ENCODE measurements around the gene GRAP. TPM values are rescaled to one million over a fixed set of nuclear protein-coding genes. Genes with fewer than 3 reads are reported as not detected.
"Not testable (repeated sequence)": the region's sequence is repeated elsewhere in the genome, so short reads cannot be mapped to it uniquely, and the experiment has no call there.

The GRAP gene
- total and polyA plus RNA-seq, 9 of the 15 experiments (the other 6 are each of a cell fraction or from before 2014, with no cell fraction given) = 0.07 to 0.41 (median 0.19) TPM; not detected in 5

DNA sequence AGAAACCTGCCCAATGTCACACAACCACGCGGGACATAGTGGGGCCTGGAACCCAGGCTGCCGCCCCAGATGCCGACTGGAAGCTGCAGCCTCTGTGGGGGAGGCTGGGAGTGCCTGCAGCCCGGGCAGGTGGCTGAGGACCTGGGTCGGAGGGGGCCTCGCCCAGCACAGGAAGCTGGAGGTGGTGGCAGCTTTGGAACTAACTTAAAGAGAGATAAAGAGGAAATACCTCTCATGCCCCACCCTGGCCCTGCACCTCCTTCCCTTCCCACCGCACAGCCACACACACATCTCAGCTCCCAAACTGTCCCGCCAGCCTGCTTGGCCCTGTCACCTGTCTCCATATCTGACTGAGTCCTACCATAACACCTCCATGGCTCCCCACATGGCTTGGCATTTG lies 6.4 kb downstream of the GRAP start:
- H4K20me1 ChIP-seq (replicated peaks; ENCODE audit: control insufficient read depth, insufficient read depth, low read length); intact Hi-C loops (cut with micrococcal nuclease); H3K4me1 ChIP-seq (replicated peaks in 1 of 2; ENCODE audit: control insufficient read depth in 2 of 2, insufficient read depth in 2 of 2, low read length in 2 of 2); H3K36me3 ChIP-seq (ENCODE audit: control insufficient read depth, insufficient read depth, low read length); H3K27ac ChIP-seq (ENCODE audit: extremely low read depth, low read depth, low read length); H3K4me3 ChIP-seq; H3K79me2 ChIP-seq (ENCODE audit: control insufficient read depth, insufficient read depth, low read length); POLR2A ChIA-PET; H3K9me3 ChIP-seq (replicated peaks; ENCODE audit: control insufficient read depth, insufficient read depth, low read depth, low read length); H2AFZ ChIP-seq (ENCODE audit: low read depth, low read length); ATAC-seq; in situ Hi-C loops (cut with MboI); BruUV-seq (replicated peaks); DNase-seq (ENCODE audit: extremely low read depth in 1 of 4, low spot score in 3 of 4); H3K4me2 ChIP-seq (ENCODE audit: insufficient read depth, low read length); H3K9ac ChIP-seq (ENCODE audit: insufficient read depth in 1 of 2, low read depth in 2 of 2, low read length in 2 of 2); H3K27me3 ChIP-seq (ENCODE audit: control insufficient read depth in 2 of 2, insufficient read depth in 2 of 2, low read length in 2 of 2); FAIRE-seq; CTCF ChIA-PET (ENCODE audit: low intra/inter-chr PET ratio); H3K9me1 ChIP-seq (ENCODE audit: control insufficient read depth, insufficient read depth, low read length): not testable (repeated sequence)
- WGBS (ENCODE audit: insufficient coverage, low coverage, missing lambda C conversion rate) = no CpG with 5 or more reads among the region's 9 CpGs

DNA sequence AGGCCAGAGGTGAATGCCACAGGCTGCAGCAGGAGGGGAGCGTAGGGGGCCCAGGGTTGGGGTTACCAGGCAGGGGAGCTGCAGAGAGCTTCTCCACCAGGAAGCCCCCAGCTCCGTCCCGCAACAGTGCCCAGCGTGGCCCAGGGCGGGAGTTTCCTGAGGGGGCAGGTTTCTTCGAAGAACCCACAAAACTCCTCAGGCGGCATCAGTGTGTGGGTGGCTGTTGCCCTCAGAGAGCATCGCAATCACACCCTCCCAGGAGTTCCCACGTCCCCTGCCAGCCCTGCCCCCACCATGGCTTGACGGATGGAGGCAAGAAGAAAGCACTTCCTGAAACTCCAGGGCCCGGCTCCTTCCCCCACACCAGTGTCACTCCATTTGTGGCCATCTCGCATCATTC lies 8.0 kb downstream of the GRAP start:
- in situ Hi-C loops (cut with MboI); FAIRE-seq; H3K27ac ChIP-seq (ENCODE audit: extremely low read depth, low read depth, low read length); H3K4me3 ChIP-seq; H3K36me3 ChIP-seq (ENCODE audit: control insufficient read depth, insufficient read depth, low read length); H3K9me3 ChIP-seq (replicated peaks; ENCODE audit: control insufficient read depth, insufficient read depth, low read depth, low read length); CTCF ChIA-PET (ENCODE audit: low intra/inter-chr PET ratio); H4K20me1 ChIP-seq (replicated peaks; ENCODE audit: control insufficient read depth, insufficient read depth, low read length); H2AFZ ChIP-seq (ENCODE audit: low read depth, low read length); H3K4me1 ChIP-seq (replicated peaks in 1 of 2; ENCODE audit: control insufficient read depth in 2 of 2, insufficient read depth in 2 of 2, low read length in 2 of 2); H3K27me3 ChIP-seq (ENCODE audit: control insufficient read depth in 2 of 2, insufficient read depth in 2 of 2, low read length in 2 of 2); BruUV-seq (replicated peaks); intact Hi-C loops (cut with micrococcal nuclease); DNase-seq (ENCODE audit: extremely low read depth in 1 of 4, low spot score in 3 of 4); H3K9me1 ChIP-seq (ENCODE audit: control insufficient read depth, insufficient read depth, low read length); H3K79me2 ChIP-seq (ENCODE audit: control insufficient read depth, insufficient read depth, low read length); H3K4me2 ChIP-seq (ENCODE audit: insufficient read depth, low read length); ATAC-seq; H3K9ac ChIP-seq (ENCODE audit: insufficient read depth in 1 of 2, low read depth in 2 of 2, low read length in 2 of 2); POLR2A ChIA-PET: not testable (repeated sequence)
- WGBS (ENCODE audit: insufficient coverage, low coverage, missing lambda C conversion rate) = no CpG with 5 or more reads among the region's 12 CpGs

DNA sequence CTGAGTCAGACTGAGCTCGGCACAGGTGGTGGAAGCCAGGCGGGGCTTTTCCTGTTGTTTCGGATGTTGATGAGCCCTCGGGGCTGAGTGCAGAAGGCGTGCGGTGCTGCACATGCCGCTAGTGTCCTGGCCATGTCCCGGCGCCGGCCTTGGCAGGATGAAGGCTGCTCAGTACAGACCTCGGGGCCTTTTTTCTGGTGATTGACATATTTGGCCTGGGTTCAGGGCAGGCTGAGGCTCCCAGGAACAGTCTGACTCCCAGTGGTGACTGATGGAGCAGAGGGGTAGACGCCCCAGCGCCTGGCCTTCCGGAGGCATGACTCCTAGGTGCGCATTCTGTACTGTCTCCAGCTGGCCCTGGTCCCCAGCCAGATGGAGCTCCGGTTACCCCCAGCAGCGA lies 8.8 kb downstream of the GRAP start:
- H3K4me3 ChIP-seq; H3K79me2 ChIP-seq (ENCODE audit: control insufficient read depth, insufficient read depth, low read length); H3K36me3 ChIP-seq (ENCODE audit: control insufficient read depth, insufficient read depth, low read length); H3K27me3 ChIP-seq (ENCODE audit: control insufficient read depth in 2 of 2, insufficient read depth in 2 of 2, low read length in 2 of 2); CTCF ChIA-PET (ENCODE audit: low intra/inter-chr PET ratio); H3K9me3 ChIP-seq (replicated peaks; ENCODE audit: control insufficient read depth, insufficient read depth, low read depth, low read length); intact Hi-C loops (cut with micrococcal nuclease); H3K27ac ChIP-seq (ENCODE audit: extremely low read depth, low read depth, low read length); H3K9me1 ChIP-seq (ENCODE audit: control insufficient read depth, insufficient read depth, low read length); BruUV-seq (replicated peaks); H3K4me1 ChIP-seq (replicated peaks in 1 of 2; ENCODE audit: control insufficient read depth in 2 of 2, insufficient read depth in 2 of 2, low read length in 2 of 2); H3K9ac ChIP-seq (ENCODE audit: insufficient read depth in 1 of 2, low read depth in 2 of 2, low read length in 2 of 2); H3K4me2 ChIP-seq (ENCODE audit: insufficient read depth, low read length); DNase-seq (ENCODE audit: extremely low read depth in 1 of 4, low spot score in 3 of 4); POLR2A ChIA-PET; H4K20me1 ChIP-seq (replicated peaks; ENCODE audit: control insufficient read depth, insufficient read depth, low read length); in situ Hi-C loops (cut with MboI); FAIRE-seq; H2AFZ ChIP-seq (ENCODE audit: low read depth, low read length): not testable (repeated sequence)
- ATAC-seq = peak; percentile 85
- no CpG with 5 or more reads among the region's 17 CpGs for WGBS (ENCODE audit: insufficient coverage, low coverage, missing lambda C conversion rate)

DNA sequence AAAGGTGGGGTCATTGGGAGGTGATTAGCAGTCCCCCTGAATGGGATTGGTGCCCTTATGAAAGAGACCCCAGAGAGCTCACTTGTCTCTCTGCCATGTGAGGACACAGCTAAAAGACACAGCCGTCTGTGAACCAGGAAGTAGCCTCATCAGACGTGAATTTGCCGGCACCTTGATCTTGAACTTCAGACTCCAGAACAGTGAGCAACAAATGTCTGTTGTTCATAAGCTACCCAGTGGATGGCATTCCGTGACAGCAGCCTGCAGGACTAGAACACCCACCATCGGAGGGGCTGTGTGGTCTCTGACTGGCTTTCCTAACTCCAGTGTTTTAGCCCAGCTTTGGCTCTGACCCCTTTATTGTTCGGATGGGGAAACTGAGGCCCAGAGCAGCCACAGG lies 9.2 kb downstream of the GRAP start:
- intact Hi-C loops (cut with micrococcal nuclease); H3K36me3 ChIP-seq (ENCODE audit: control insufficient read depth, insufficient read depth, low read length); H3K4me1 ChIP-seq (replicated peaks in 1 of 2; ENCODE audit: control insufficient read depth in 2 of 2, insufficient read depth in 2 of 2, low read length in 2 of 2); H2AFZ ChIP-seq (ENCODE audit: low read depth, low read length); in situ Hi-C loops (cut with MboI); CTCF ChIA-PET (ENCODE audit: low intra/inter-chr PET ratio); H3K27me3 ChIP-seq (ENCODE audit: control insufficient read depth in 2 of 2, insufficient read depth in 2 of 2, low read length in 2 of 2); H3K9me3 ChIP-seq (replicated peaks; ENCODE audit: control insufficient read depth, insufficient read depth, low read depth, low read length); H3K27ac ChIP-seq (ENCODE audit: extremely low read depth, low read depth, low read length); BruUV-seq (replicated peaks); H3K9ac ChIP-seq (ENCODE audit: insufficient read depth in 1 of 2, low read depth in 2 of 2, low read length in 2 of 2); ATAC-seq; POLR2A ChIA-PET; H3K4me2 ChIP-seq (ENCODE audit: insufficient read depth, low read length); H3K79me2 ChIP-seq (ENCODE audit: control insufficient read depth, insufficient read depth, low read length); DNase-seq (ENCODE audit: extremely low read depth in 1 of 4, low spot score in 3 of 4); H3K9me1 ChIP-seq (ENCODE audit: control insufficient read depth, insufficient read depth, low read length); H3K4me3 ChIP-seq; H4K20me1 ChIP-seq (replicated peaks; ENCODE audit: control insufficient read depth, insufficient read depth, low read length): not testable (repeated sequence)
- no CpG with 5 or more reads among the region's 6 CpGs for WGBS (ENCODE audit: insufficient coverage, low coverage, missing lambda C conversion rate)
- FAIRE-seq = peak; percentile 59

All from K562 (cell line).